GM21619 (cell line): ENCODE results near the gene TGFBI.
"Not testable (repeated sequence)": the region's sequence is repeated elsewhere in the genome, so short reads cannot be mapped to it uniquely, and the experiment has no call there.

ENCODE experiments used
- ATAC-seq: cut with Tn5 transposase; IDR thresholded peaks from one replicate; pipeline ENCODE4 v1.9.1; 2021; ENCODE audit not compliant: unreplicated experiment

Gene TGFBI

DNA sequence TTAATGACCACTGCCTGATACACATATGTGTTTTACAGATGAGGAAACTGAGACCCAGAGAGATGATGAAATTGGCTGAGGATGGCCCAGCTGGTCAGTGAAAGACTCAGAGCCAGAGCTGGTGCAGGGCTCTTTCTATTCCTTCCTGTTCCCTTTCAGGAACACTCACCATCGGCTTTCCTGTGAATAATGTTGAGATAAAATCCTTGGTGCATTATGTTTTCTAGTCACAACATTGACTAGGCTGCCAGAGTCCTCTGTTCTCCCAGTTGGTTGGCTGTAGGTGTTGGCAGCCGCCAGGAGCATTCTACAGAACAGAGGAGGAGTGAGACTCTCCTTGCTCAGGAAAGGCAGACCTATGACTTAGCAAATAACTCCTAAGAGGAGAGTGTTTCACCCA lies 14.8 kb downstream of the TGFBI start:
- no peak for ATAC-seq

- no peak for ATAC-seq
These were observed 15.3 kb downstream of the TGFBI start for GRCh38 chr5:136043968-136044610.

- ATAC-seq = not testable (repeated sequence)
These were observed 16.2 kb downstream of the TGFBI start for GRCh38 chr5:136045026-136045425.

GRCh38 chr5:136046246-136046645 lies 17.5 kb downstream of the TGFBI start:
- no peak for ATAC-seq

DNA sequence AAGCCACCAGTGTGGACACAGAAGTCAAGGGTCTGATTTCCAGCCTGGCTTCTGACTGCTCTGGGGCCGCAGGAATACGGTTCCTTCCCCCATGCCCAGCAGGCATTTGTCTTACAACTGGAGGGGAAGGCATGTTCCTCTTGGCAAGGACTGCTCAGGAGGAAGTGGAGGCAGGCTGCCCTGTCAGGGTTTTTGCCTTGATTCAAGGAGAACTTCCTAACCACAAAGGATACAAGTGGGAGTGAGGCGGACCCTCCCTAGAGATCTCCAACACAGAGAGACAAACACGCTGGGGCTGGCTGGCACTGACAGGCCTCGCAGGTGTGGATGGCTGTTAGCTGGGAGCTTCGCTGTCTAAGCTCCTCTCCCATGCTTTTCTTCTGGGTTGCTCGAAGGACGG lies 19.1 kb downstream of the TGFBI start:
- ATAC-seq = no peak

- no peak for ATAC-seq
These were observed 20.2 kb downstream of the TGFBI start for GRCh38 chr5:136048966-136049365.

GRCh38 chr5:136051486-136052220 lies 22.9 kb downstream of the TGFBI start:
- ATAC-seq = no peak

DNA sequence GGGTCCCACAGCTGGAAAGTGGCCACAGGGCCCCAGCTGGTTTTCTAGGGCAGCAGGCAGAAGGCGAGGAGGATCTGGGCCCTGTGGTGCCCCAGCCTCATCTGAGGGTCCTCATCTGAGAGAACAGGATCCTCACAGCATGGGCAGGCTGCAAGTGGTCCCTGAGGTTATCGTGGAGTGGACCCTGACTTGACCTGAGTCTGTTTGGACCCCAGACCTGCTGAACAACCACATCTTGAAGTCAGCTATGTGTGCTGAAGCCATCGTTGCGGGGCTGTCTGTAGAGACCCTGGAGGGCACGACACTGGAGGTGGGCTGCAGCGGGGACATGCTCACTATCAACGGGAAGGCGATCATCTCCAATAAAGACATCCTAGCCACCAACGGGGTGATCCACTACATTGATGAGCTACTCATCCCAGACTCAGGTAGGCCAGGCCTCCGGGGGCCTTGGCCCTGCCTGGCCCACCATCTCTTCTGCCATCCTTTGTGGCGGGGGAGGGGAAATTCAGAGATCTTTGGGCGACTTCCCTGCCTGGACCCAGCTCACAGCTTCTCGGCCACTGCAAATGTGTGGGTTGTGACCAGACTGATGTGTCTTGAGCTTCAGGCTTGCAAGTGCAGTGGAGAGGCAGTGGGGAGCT lies 24.0 kb downstream of the TGFBI start:
- ATAC-seq = no peak

GRCh38 chr5:136053336-136054141 lies 24.8 kb downstream of the TGFBI start:
- no peak for ATAC-seq

- ATAC-seq = no peak
These were observed 25.6 kb downstream of the TGFBI start for GRCh38 chr5:136054142-136055019.

DNA sequence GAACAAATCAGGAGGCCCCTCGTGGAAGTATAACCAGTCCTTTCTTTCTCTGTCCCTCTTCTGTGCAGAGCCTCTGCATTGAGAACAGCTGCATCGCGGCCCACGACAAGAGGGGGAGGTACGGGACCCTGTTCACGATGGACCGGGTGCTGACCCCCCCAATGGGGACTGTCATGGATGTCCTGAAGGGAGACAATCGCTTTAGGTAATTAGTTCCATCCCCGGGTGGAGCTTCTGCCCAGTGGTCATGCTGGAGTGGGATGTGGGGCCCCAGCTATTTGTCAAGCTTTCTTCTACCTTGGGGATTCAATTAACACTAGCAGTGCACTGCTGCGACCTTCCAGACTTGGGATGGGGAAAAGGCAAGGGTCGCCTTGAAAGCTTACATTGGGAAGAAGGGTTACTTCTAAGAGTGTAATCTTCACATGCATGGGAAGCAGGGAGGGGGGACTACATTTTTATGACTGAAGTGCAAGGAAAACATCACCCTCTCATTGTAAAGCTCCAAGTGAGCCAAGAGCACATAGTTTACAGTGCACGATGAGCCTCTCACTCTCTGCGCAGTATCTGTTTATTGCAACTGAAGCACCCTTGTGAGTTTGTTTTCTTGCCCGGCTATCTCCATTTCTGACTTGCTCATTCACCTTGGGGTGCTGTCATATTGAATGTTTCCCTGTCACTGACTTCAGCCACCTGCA lies 27.0 kb downstream of the TGFBI start:
- no peak for ATAC-seq

DNA sequence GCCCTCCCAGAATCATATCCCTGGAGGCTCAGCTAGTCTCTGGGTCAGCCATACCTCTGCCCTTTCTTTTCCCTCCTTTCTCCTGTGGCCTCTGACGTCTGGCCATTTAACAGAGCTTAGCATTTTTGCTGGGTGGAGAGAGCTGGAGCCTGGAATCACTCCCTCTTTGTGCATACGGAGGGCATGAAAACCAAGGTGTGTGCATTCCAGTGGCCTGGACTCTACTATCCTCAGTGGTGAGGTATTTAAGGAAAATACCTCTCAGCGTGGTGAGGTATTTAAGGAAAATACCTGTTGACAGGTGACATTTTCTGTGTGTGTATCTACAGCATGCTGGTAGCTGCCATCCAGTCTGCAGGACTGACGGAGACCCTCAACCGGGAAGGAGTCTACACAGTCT lies 27.5 kb downstream of the TGFBI start:
- ATAC-seq = no peak

GRCh38 chr5:136056771-136057335 lies 28.1 kb downstream of the TGFBI start:
- no peak for ATAC-seq

- no peak for ATAC-seq
These were observed 28.7 kb downstream of the TGFBI start for GRCh38 chr5:136057401-136058038.

DNA sequence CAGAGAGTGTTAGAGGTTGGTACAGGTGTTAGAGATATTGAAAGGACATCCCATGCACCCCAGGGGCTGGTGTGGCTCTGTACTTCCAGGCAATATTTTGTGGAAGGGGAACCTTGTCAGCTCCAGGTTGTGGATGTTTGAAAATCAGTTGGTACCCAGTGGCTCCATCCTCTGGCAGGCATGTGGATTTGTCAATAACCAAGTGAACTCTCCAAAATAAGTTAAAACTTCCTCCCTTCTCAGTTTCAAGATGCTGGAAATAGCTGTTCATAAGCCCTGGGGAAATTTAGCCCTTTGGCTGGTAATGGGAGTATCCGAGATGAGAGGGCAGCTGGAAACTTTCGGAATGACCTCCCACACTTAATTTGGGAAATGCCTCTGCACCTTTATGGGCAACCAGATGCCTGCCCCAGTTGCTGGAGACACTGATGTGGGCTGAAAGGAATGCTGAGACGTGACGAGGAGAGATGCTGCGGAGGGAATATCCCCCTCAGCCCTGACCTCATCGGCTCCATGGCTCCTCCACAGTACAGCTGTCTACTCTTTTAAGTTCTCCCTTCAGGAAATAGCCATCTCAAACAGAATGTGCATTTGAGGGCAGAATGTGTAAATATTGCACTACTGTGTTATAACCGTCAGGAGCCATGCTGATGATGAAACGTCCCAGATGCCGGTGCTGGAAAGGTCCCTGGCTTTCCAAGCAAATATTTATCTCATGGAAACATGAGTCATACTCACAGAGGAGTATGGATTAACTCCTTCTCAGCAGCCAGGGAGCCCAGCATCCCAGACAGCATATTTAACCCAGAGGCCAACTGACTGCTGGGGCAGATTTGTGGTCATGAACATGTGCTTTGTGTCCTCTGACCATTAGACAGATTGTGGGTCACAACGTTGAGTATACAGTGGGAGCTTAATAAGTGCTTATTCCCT lies 29.5 kb downstream of the TGFBI start:
- ATAC-seq = no peak

GRCh38 chr5:136058972-136059354 lies 30.2 kb downstream of the TGFBI start:
- no peak for ATAC-seq

- no peak for ATAC-seq
These were observed 32.2 kb downstream of the TGFBI start for GRCh38 chr5:136060963-136061362.
